Activated naive CD8-positive, alpha-beta T cell treated with anti-CD3 and anti-CD28 coated beads, Interleukin-2, amount 50 U/mL, for 24 hours (primary cell): ENCODE measurements around the gene LRIG1.
A peak's percentile ranks its signal among the peaks of the same experiment; 100 is the strongest.

Experiments
- ATAC-seq: fragments of 150-1000 bp; cut with Tn5 transposase; one replicate; pipeline ENCODE4 v1.10.0; 2021
- DNase-seq: peaks from one replicate; pipeline ENCODE4 v3.0.0; 2021
- H3K27ac Mint-ChIP-seq: one replicate; pipeline ENCODE4 v1.8.0; 2021; ENCODE audit warnings: mild to moderate bottlenecking, mixed read lengths
- H3K27me3 Mint-ChIP-seq: one replicate; pipeline ENCODE4 v1.8.0; 2021; ENCODE audit warnings: mixed read lengths
- H3K36me3 Mint-ChIP-seq: one replicate; pipeline ENCODE4 v1.8.0; 2021; ENCODE audit warnings: low read depth, mixed read lengths
- H3K4me1 Mint-ChIP-seq: one replicate; pipeline ENCODE4 v1.8.0; 2021; ENCODE audit warnings: mixed read lengths
- H3K4me3 Mint-ChIP-seq: one replicate; pipeline ENCODE4 v1.8.0; 2021; ENCODE audit warnings: mild to moderate bottlenecking, moderate library complexity, mixed read lengths
- H3K9me3 Mint-ChIP-seq: one replicate; pipeline ENCODE4 v1.8.0; 2021; ENCODE audit warnings: mixed read lengths

The LRIG1 gene

GRCh38 chr3:66497985-66498671 is 2.7 kb downstream of the LRIG1 start:
- Mint-ChIP-seq H3K4me1 (peaks cover 75% of the 10 kb centered on the region), H3K27ac (peak overlapping the region; percentile 59), H3K9me3 (no peaks in the 10 kb centered on the region), H3K27me3 (peaks cover 37% of the 10 kb centered on the region), H3K36me3 (peaks cover 1% of the 10 kb centered on the region), H3K4me3 (peak overlapping the region; percentile 95)
- ATAC-seq: no peak
- DNase-seq: no peak

GRCh38 chr3:66497288-66497984 is 3.4 kb downstream of the LRIG1 start:
- H3K4me3 Mint-ChIP-seq: peak overlapping the region; percentile 95
- peaks cover 32% of the 10 kb centered on the region for H3K27me3 Mint-ChIP-seq
- no peaks in the 10 kb centered on the region for H3K9me3 Mint-ChIP-seq
- ATAC-seq: no peak
- DNase-seq: no peak
- no peak overlapping the region for H3K27ac Mint-ChIP-seq
- H3K36me3 Mint-ChIP-seq: peaks cover 1% of the 10 kb centered on the region
- H3K4me1 Mint-ChIP-seq: peaks cover 77% of the 10 kb centered on the region

- ATAC-seq (no peak), DNase-seq (no peak)
- H3K27ac Mint-ChIP-seq: no peak overlapping the region
- H3K4me1 Mint-ChIP-seq: peaks cover 81% of the 10 kb centered on the region
- H3K4me3 Mint-ChIP-seq: peak overlapping the region; percentile 16
- no peaks in the 10 kb centered on the region for H3K9me3 Mint-ChIP-seq
- peaks cover 1% of the 10 kb centered on the region for H3K36me3 Mint-ChIP-seq
- peaks cover 32% of the 10 kb centered on the region for H3K27me3 Mint-ChIP-seq
Measured at GRCh38 chr3:66496746-66497145, 4.1 kb downstream of the LRIG1 start.

GRCh38 chr3:66496301-66496700 is 4.5 kb downstream of the LRIG1 start:
- no peak overlapping the region for H3K27ac Mint-ChIP-seq
- H3K4me3 Mint-ChIP-seq: no peak overlapping the region
- no peaks in the 10 kb centered on the region for H3K9me3 Mint-ChIP-seq
- ATAC-seq (no peak), DNase-seq (no peak)
- H3K27me3 Mint-ChIP-seq: peaks cover 30% of the 10 kb centered on the region
- H3K36me3 Mint-ChIP-seq: peaks cover 1% of the 10 kb centered on the region
- H3K4me1 Mint-ChIP-seq: peaks cover 78% of the 10 kb centered on the region

- DNase-seq: no peak
- peaks cover 27% of the 10 kb centered on the region for H3K27me3 Mint-ChIP-seq
- peaks cover 1% of the 10 kb centered on the region for H3K36me3 Mint-ChIP-seq
- peaks cover 80% of the 10 kb centered on the region for H3K4me1 Mint-ChIP-seq
- H3K27ac Mint-ChIP-seq: no peak overlapping the region
- no peak overlapping the region for H3K4me3 Mint-ChIP-seq
- no peak for ATAC-seq
- H3K9me3 Mint-ChIP-seq: no peaks in the 10 kb centered on the region
Measured at GRCh38 chr3:66495668-66496045, 5.2 kb downstream of the LRIG1 start.

- ATAC-seq: peak; percentile 43
- no peak for DNase-seq
- Mint-ChIP-seq H3K27ac (peak overlapping the region; percentile 36), H3K9me3 (no peaks in the 10 kb centered on the region), H3K36me3 (peaks cover 1% of the 10 kb centered on the region), H3K4me1 (peaks cover 85% of the 10 kb centered on the region), H3K27me3 (peaks cover 27% of the 10 kb centered on the region), H3K4me3 (peak overlapping the region; percentile 7)
Measured at GRCh38 chr3:66494959-66495667, 5.7 kb downstream of the LRIG1 start.

GRCh38 chr3:66493458-66494099 is 7.2 kb downstream of the LRIG1 start:
- Mint-ChIP-seq H3K4me3 (no peak overlapping the region), H3K9me3 (no peaks in the 10 kb centered on the region), H3K4me1 (peaks cover 87% of the 10 kb centered on the region)

GRCh38 chr3:66492672-66493071 is 8.2 kb downstream of the LRIG1 start:
- Mint-ChIP-seq H3K36me3 (peaks cover 2% of the 10 kb centered on the region), H3K4me1 (peaks cover 83% of the 10 kb centered on the region), H3K4me3 (no peak overlapping the region), H3K9me3 (no peaks in the 10 kb centered on the region), H3K27ac (no peak overlapping the region), H3K27me3 (peaks cover 10% of the 10 kb centered on the region)
- no peak for DNase-seq
- ATAC-seq: no peak

More at GRCh38 chr3:66493458-66494099, 7.2 kb downstream of the LRIG1 start:
- H3K36me3 Mint-ChIP-seq: peaks cover 2% of the 10 kb centered on the region
- H3K27ac Mint-ChIP-seq: no peak overlapping the region
- DNase-seq (no peak), ATAC-seq (no peak)
- peaks cover 14% of the 10 kb centered on the region for H3K27me3 Mint-ChIP-seq

GRCh38 chr3:66492071-66492470 is 8.8 kb downstream of the LRIG1 start:
- DNase-seq (no peak), ATAC-seq (no peak)
- H3K4me1 Mint-ChIP-seq: peaks cover 83% of the 10 kb centered on the region
- H3K4me3 Mint-ChIP-seq: no peak overlapping the region
- H3K27ac Mint-ChIP-seq: no peak overlapping the region
- peaks cover 4% of the 10 kb centered on the region for H3K36me3 Mint-ChIP-seq
- H3K9me3 Mint-ChIP-seq: no peaks in the 10 kb centered on the region
- H3K27me3 Mint-ChIP-seq: peaks cover 8% of the 10 kb centered on the region

- Mint-ChIP-seq H3K27ac (no peak overlapping the region), H3K9me3 (no peaks in the 10 kb centered on the region), H3K36me3 (peaks cover 4% of the 10 kb centered on the region), H3K4me3 (no peak overlapping the region), H3K4me1 (peaks cover 83% of the 10 kb centered on the region), H3K27me3 (peaks cover 8% of the 10 kb centered on the region)
- no peak for DNase-seq
- ATAC-seq: no peak
Measured at GRCh38 chr3:66490984-66491383, 9.8 kb downstream of the LRIG1 start.

GRCh38 chr3:66490214-66490613 is 10.6 kb downstream of the LRIG1 start:
- Mint-ChIP-seq H3K4me1 (peaks cover 81% of the 10 kb centered on the region), H3K27ac (peak overlapping the region; percentile 76), H3K27me3 (peaks cover 8% of the 10 kb centered on the region), H3K4me3 (peak overlapping the region; percentile 64), H3K9me3 (no peaks in the 10 kb centered on the region), H3K36me3 (peaks cover 5% of the 10 kb centered on the region)
- ATAC-seq (no peak), DNase-seq (no peak)

GRCh38 chr3:66489581-66489980 is 11.2 kb downstream of the LRIG1 start:
- Mint-ChIP-seq H3K27me3 (peaks cover 8% of the 10 kb centered on the region), H3K27ac (peak overlapping the region; percentile 76), H3K4me1 (peaks cover 75% of the 10 kb centered on the region), H3K9me3 (no peaks in the 10 kb centered on the region), H3K4me3 (peak overlapping the region; percentile 30), H3K36me3 (peaks cover 7% of the 10 kb centered on the region)
- no peak for DNase-seq
- ATAC-seq: peak; percentile 90

- H3K36me3 Mint-ChIP-seq: peaks cover 7% of the 10 kb centered on the region
- peak overlapping the region; percentile 76 for H3K27ac Mint-ChIP-seq
Measured at GRCh38 chr3:66489115-66489514, 11.7 kb downstream of the LRIG1 start.

GRCh38 chr3:66488492-66488891 is 12.3 kb downstream of the LRIG1 start:
- Mint-ChIP-seq H3K27me3 (peaks cover 7% of the 10 kb centered on the region), H3K27ac (peak overlapping the region; percentile 76), H3K36me3 (peaks cover 7% of the 10 kb centered on the region), H3K4me3 (no peak overlapping the region), H3K4me1 (peaks cover 76% of the 10 kb centered on the region), H3K9me3 (no peaks in the 10 kb centered on the region)
- no peak for ATAC-seq
- DNase-seq: no peak

More at GRCh38 chr3:66489115-66489514, 11.7 kb downstream of the LRIG1 start:
- H3K4me3 Mint-ChIP-seq: peak overlapping the region; percentile 30
- no peaks in the 10 kb centered on the region for H3K9me3 Mint-ChIP-seq
- DNase-seq: no peak
- H3K4me1 Mint-ChIP-seq: peaks cover 76% of the 10 kb centered on the region
- no peak for ATAC-seq
- peaks cover 11% of the 10 kb centered on the region for H3K27me3 Mint-ChIP-seq
